Vagina (tissue), 2 donors: Measurements from ENCODE around the gene SPSB2.

Experiments
- CTCF ChIP-seq, 3 experiments: fragments of 450-650 bp in 2 of 3; fragments of 200-600 bp in 1 of 3; sonication (generic) in 1 of 3; IDR thresholded peaks; one replicate each; pipeline ENCODE4 v1.5.1; 2017 to 2019; ENCODE audit warnings: antibody characterized with exemption in 3 of 3, mild to moderate bottlenecking in 2 of 3, moderate library complexity in 2 of 3
- POLR2A ChIP-seq, 2 donors: fragments of 450-650 bp; IDR thresholded peaks; one replicate each; pipeline ENCODE4 v1.6.1; 2017; ENCODE audit warnings: antibody characterized with exemption in 2 of 2, mild to moderate bottlenecking in 2 of 2, moderate library complexity in 2 of 2

DNA sequence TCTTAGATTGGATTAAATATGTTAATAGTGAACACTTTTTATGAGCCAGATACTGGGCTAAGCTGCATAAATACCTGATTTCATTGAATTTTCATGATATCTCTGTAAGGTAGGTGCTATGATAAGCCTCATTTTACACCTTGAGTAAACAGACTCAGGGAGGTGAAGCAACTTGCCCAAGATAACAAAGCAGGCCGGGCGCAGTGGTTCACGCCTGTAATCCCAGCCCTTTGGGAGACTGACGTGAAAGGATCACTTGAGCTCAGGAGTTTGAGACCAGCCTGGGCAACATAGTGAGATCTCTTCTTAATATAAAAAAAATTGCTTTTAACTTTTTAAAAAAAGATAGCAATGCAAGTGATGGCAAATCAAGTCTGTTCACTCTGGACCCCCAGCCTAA, 31.0 kb downstream of the SPSB2 start:
- TF ChIP-seq POLR2A (IDR thresholded peaks at IDR 0.05) (no peak), CTCF (IDR thresholded peaks at IDR 0.05) (no peak)
